HEK293 (cell line): Measurements from ENCODE around the gene PLEKHH2.

Source experiments
- CTCF ChIA-PET: fragments of 350-600 bp; formaldehyde crosslinking; extraction: SDS; loops from one replicate; lab custom pipeline; 2021; ENCODE audit warnings: antibody characterized with exemption; lab: Yijun Ruan, JAX
- POLR2A ChIA-PET: fragments of 300-600 bp; formaldehyde crosslinking; extraction: SDS; loops from one replicate; lab custom pipeline; 2020; ENCODE audit warnings: antibody characterized with exemption, inconsistent platforms; lab: Yijun Ruan, JAX
- H3K27ac ChIP-seq: fragments of 200-500 bp; sonication (Bioruptor generic); 2 replicates; pipeline ENCODE4 v1.5.1; 2014; ENCODE audit warnings: low read depth, low read length, control low read depth, inconsistent platforms; ENCODE audit errors: extremely low read depth
- H3K36me3 ChIP-seq, 2 experiments: fragments of 200-500 bp in 1 of 2; sonication (Bioruptor generic) in 1 of 2; 1 replicate in 1 of 2; 2 replicates in 1 of 2; pipeline ENCODE4 v1.5.1; 2014 to 2017; ENCODE audit warnings: inconsistent platforms in 2 of 2, low read length in 2 of 2; ENCODE audit not compliant: control insufficient read depth in 2 of 2, insufficient read depth in 1 of 2
- H3K4me1 ChIP-seq: fragments of 200-500 bp; sonication (Bioruptor generic); 2 replicates; pipeline ENCODE4 v1.5.1; 2014; ENCODE audit warnings: mild to moderate bottlenecking, low read length, inconsistent platforms; ENCODE audit not compliant: control insufficient read depth, insufficient read depth
- H3K4me3 ChIP-seq: 2 replicates; pipeline ENCODE4 v1.5.1; 2011; ENCODE audit warnings: low read depth, mild to moderate bottlenecking, control low read depth, low read length, moderate library complexity
- H3K9me3 ChIP-seq: fragments of 200-500 bp; sonication (Bioruptor generic); 2 replicates; pipeline ENCODE4 v1.5.1; 2014; ENCODE audit warnings: low read depth, low read length, inconsistent platforms; ENCODE audit not compliant: control insufficient read depth, insufficient read depth
- BCL11A ChIP-seq: fragments of 450-650 bp; formaldehyde crosslinking; IDR thresholded peaks from 2 replicates; pipeline ENCODE4 v1.5.1; 2016; ENCODE audit warnings: low read depth, missing biosample characterization, missing genetic modification characterization
- GFI1B ChIP-seq: fragments of 450-650 bp; formaldehyde crosslinking; IDR thresholded peaks from 2 replicates; pipeline ENCODE4 v1.5.1; 2016; ENCODE audit warnings: missing biosample characterization, missing genetic modification characterization
- GLI4 ChIP-seq: fragments of 450-650 bp; formaldehyde crosslinking; IDR thresholded peaks from 2 replicates; pipeline ENCODE4 v1.5.1; 2016; ENCODE audit warnings: missing biosample characterization, missing genetic modification characterization
- GLIS1 ChIP-seq: fragments of 450-650 bp; formaldehyde crosslinking; IDR thresholded peaks from 2 replicates; pipeline ENCODE4 v1.5.1; 2016; ENCODE audit warnings: missing biosample characterization, missing genetic modification characterization
- MZF1 ChIP-seq: fragments of 450-650 bp; formaldehyde crosslinking; IDR thresholded peaks from 2 replicates; pipeline ENCODE4 v1.5.1; 2017; ENCODE audit warnings: missing biosample characterization, missing genetic modification characterization, borderline replicate concordance
- SCRT2 ChIP-seq: fragments of 450-650 bp; formaldehyde crosslinking; IDR thresholded peaks from 2 replicates; pipeline ENCODE4 v1.5.1; 2016; ENCODE audit warnings: missing biosample characterization, missing genetic modification characterization
- SP2 ChIP-seq: fragments of 450-650 bp; formaldehyde crosslinking; IDR thresholded peaks from 2 replicates; pipeline ENCODE4 v1.5.1; 2016; ENCODE audit warnings: missing biosample characterization, missing genetic modification characterization
- YY1 ChIP-seq: fragments of 450-650 bp; formaldehyde crosslinking; IDR thresholded peaks from 2 replicates; pipeline ENCODE4 v1.5.1; 2018; ENCODE audit warnings: missing biosample characterization, missing genetic modification characterization
- ZBTB10 ChIP-seq: fragments of 450-650 bp; formaldehyde crosslinking; IDR thresholded peaks from 2 replicates; pipeline ENCODE4 v1.5.1; 2016; ENCODE audit warnings: missing biosample characterization, missing genetic modification characterization
- ZBTB26 ChIP-seq: fragments of 450-650 bp; formaldehyde crosslinking; optimal IDR thresholded peaks from 2 replicates; pipeline ENCODE3; 2016; ENCODE audit warnings: missing biosample characterization, mild to moderate bottlenecking, missing genetic modification characterization
- ZFHX2 ChIP-seq: fragments of 450-650 bp; formaldehyde crosslinking; conservative IDR thresholded peaks from 2 replicates; pipeline ENCODE4 v1.5.1; 2016; ENCODE audit warnings: missing biosample characterization, missing genetic modification characterization
- ZNF112 ChIP-seq: fragments of 450-650 bp; formaldehyde crosslinking; IDR thresholded peaks from 2 replicates; pipeline ENCODE4 v1.5.0; 2017; ENCODE audit warnings: missing biosample characterization, missing genetic modification characterization
- ZNF121 ChIP-seq: fragments of 450-650 bp; formaldehyde crosslinking; IDR thresholded peaks from 2 replicates; pipeline ENCODE4 v1.5.1; 2016; ENCODE audit warnings: missing biosample characterization, missing genetic modification characterization
- ZNF132 ChIP-seq: fragments of 450-650 bp; formaldehyde crosslinking; IDR thresholded peaks from 2 replicates; pipeline ENCODE4 v1.5.1; 2017; ENCODE audit warnings: missing biosample characterization, missing genetic modification characterization, borderline replicate concordance
- ZNF24 ChIP-seq: fragments of 450-650 bp; formaldehyde crosslinking; IDR thresholded peaks from 2 replicates; pipeline ENCODE4 v1.5.1; 2016; ENCODE audit warnings: missing biosample characterization, missing genetic modification characterization
- ZNF350 ChIP-seq: fragments of 450-650 bp; formaldehyde crosslinking; IDR thresholded peaks from 2 replicates; pipeline ENCODE4 v1.5.0; 2017; ENCODE audit warnings: missing biosample characterization, mild to moderate bottlenecking, missing genetic modification characterization
- ZNF391 ChIP-seq: fragments of 450-650 bp; formaldehyde crosslinking; IDR thresholded peaks from 2 replicates; pipeline ENCODE4 v1.5.1; 2016; ENCODE audit warnings: low read depth, missing biosample characterization, missing genetic modification characterization, borderline replicate concordance
- ZNF501 ChIP-seq: fragments of 450-650 bp; formaldehyde crosslinking; IDR thresholded peaks from 2 replicates; pipeline ENCODE4 v1.5.1; 2016; ENCODE audit warnings: missing biosample characterization, missing genetic modification characterization
- TF ChIP-seq, protein P1 (sequence below): fragments of 450-650 bp; formaldehyde crosslinking; IDR thresholded peaks from 2 replicates; pipeline ENCODE4 v1.5.1; 2016; ENCODE audit warnings: missing biosample characterization, missing genetic modification characterization

The PLEKHH2 gene

DNA sequence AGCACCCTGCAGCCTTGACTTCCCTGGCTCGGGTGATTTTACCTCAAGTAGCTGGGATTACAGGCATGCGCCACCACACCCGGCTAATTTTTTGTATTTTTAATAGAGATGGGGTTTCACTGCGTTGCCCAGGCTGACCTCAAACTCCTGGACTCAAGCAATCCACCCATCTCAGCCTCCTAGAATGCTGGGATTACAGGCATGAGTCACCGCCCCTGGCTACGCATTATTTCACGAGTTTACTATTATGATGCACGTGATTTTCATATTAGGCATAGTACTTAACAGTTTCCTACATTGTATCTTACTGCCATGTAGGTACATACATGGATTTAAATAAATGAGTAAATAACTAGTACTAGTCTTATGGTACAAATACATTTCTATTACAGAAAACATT lies 141.2 kb downstream of the PLEKHH2 start:
- Histone ChIP-seq H3K27ac (no peak overlapping the region), H3K36me3 (peaks cover 0 to 17% of the 10 kb centered on the region in 2 experiments; a peak in 2 of 3 replicates), H3K9me3 (no peaks in the 10 kb centered on the region)
- POLR2A ChIA-PET = no interaction called here
- TF ChIP-seq SP2 = no peak
- no peak for TF ChIP-seq BCL11A (tag by site-specific recombination)
- TF ChIP-seq GFI1B (tag by site-specific recombination) = no peak
- no peak for TF ChIP-seq ZNF501 (tag by site-specific recombination)
- no peak for TF ChIP-seq ZNF132 (tag by site-specific recombination)
- TF ChIP-seq ZBTB26 (tag by site-specific recombination) = no peak
- TF ChIP-seq GLI4 (tag by site-specific recombination) = no peak
- TF ChIP-seq, all 188 proteins: peak for 0
- Histone ChIP-seq H3K4me1 (no peaks in the 10 kb centered on the region), H3K4me3 (no peak overlapping the region)
- CTCF ChIA-PET = interaction anchor here (0.7 kb wide), 1 partner anchor 77 kb away, joined by 4 read pairs; no protein-coding TSS in a partner anchor

- Histone ChIP-seq H3K27ac (no peak overlapping the region), H3K36me3 (peaks cover 9 to 30% of the 10 kb centered on the region in 2 experiments; a peak in 2 of 3 replicates), H3K9me3 (no peaks in the 10 kb centered on the region), H3K4me3 (no peak overlapping the region), H3K4me1 (no peaks in the 10 kb centered on the region)
- CTCF ChIA-PET = interaction anchor here (0.6 to 0.7 kb wide), 2 partner anchors 98 to 255 kb away, joined by 3 to 5 read pairs; no protein-coding TSS in a partner anchor
- TF ChIP-seq ZNF24 (tag by site-specific recombination) = no peak
- TF ChIP-seq ZNF112 (tag by site-specific recombination) = no peak
- no peak for TF ChIP-seq SCRT2 (tag by site-specific recombination)
- TF ChIP-seq ZFHX2 (tag by site-specific recombination) = no peak
- TF ChIP-seq ZNF350 (tag by site-specific recombination) = no peak
- TF ChIP-seq ZBTB10 (tag by site-specific recombination) = no peak
- POLR2A ChIA-PET = no interaction called here
Measured at GRCh38 chr2:43787895-43788294, 150.8 kb downstream of the PLEKHH2 start.

DNA sequence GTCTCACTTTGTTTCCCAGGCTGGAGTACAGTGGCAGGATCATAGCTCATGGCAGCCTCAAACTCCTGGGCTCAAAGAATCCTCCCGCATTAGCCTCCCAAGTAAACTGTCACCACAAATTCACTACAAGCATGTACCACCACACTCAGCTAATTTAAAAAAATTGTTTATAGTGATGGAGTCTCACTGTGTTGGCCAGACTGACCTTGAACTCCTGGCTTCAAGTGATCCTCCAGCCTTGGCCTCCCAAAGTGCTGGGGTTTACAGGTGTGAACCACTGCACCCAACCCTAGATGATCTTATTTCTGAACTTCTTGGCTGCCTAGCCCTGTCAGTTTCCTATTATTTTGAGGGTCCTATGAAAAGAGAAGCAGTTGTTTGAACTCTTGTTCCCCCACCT lies 151.6 kb downstream of the PLEKHH2 start:
- H3K4me3 ChIP-seq = no peak overlapping the region
- no peak overlapping the region for H3K27ac ChIP-seq
- H3K4me1 ChIP-seq = no peaks in the 10 kb centered on the region
- CTCF ChIA-PET = interaction anchor here (0.6 to 0.9 kb wide), 4 partner anchors 19 to 1731 kb away, joined by 3 to 4 read pairs (median 4); no protein-coding TSS in a partner anchor
- no peaks in the 10 kb centered on the region for H3K9me3 ChIP-seq
- peaks cover 9 to 30% of the 10 kb centered on the region in 2 experiments; a peak in 2 of 3 replicates for H3K36me3 ChIP-seq
- POLR2A ChIA-PET = no interaction called here
- TF ChIP-seq MZF1 (no peak), ZNF121 (tag by site-specific recombination) (no peak), YY1 (tag by site-specific recombination) (no peak), SCRT2 (tag by site-specific recombination) (no peak), ZNF391 (tag by site-specific recombination) (no peak), GLIS1 (tag by site-specific recombination) (no peak)
- TF ChIP-seq, protein P1, sequence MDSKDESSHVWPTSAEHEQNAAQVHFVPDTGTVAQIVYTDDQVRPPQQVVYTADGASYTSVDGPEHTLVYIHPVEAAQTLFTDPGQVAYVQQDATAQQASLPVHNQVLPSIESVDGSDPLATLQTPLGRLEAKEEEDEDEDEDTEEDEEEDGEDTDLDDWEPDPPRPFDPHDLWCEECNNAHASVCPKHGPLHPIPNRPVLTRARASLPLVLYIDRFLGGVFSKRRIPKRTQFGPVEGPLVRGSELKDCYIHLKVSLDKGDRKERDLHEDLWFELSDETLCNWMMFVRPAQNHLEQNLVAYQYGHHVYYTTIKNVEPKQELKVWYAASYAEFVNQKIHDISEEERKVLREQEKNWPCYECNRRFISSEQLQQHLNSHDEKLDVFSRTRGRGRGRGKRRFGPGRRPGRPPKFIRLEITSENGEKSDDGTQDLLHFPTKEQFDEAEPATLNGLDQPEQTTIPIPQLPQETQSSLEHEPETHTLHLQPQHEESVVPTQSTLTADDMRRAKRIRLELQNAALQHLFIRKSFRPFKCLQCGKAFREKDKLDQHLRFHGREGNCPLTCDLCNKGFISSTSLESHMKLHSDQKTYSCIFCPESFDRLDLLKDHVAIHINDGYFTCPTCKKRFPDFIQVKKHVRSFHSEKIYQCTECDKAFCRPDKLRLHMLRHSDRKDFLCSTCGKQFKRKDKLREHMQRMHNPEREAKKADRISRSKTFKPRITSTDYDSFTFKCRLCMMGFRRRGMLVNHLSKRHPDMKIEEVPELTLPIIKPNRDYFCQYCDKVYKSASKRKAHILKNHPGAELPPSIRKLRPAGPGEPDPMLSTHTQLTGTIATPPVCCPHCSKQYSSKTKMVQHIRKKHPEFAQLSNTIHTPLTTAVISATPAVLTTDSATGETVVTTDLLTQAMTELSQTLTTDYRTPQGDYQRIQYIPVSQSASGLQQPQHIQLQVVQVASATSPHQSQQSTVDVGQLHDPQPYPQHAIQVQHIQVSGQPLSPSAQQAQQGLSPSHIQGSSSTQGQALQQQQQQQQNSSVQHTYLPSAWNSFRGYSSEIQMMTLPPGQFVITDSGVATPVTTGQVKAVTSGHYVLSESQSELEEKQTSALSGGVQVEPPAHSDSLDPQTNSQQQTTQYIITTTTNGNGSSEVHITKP (tag by site-specific recombination) = no peak
